Coronary artery (tissue), 2 donors: ENCODE measurements around the gene CCL20.
"Not testable (repeated sequence)": the region's sequence is repeated elsewhere in the genome, so short reads cannot be mapped to it uniquely, and the experiment has no call there.

ENCODE experiments used
- DNase-seq: peaks from one replicate; pipeline ENCODE4 v3.0.0-alpha.2; 2017; ENCODE audit warnings: low spot score
- H3K27ac ChIP-seq, 2 donors: fragments of 200-600 bp; sonication (generic); one replicate each; pipeline ENCODE4 v1.5.1; 2016 to 2019
- H3K4me3 ChIP-seq: fragments of 200-600 bp; sonication (generic); 2 replicates; pipeline ENCODE4 v1.5.1; 2016; ENCODE audit warnings: mild to moderate bottlenecking, moderate library complexity
- TF ChIP-seq, protein P1 (sequence below): fragments of 200-600 bp; sonication (generic); IDR thresholded peaks from one replicate; pipeline ENCODE4 v1.5.1; 2019; ENCODE audit warnings: antibody characterized with exemption

The CCL20 gene

DNA sequence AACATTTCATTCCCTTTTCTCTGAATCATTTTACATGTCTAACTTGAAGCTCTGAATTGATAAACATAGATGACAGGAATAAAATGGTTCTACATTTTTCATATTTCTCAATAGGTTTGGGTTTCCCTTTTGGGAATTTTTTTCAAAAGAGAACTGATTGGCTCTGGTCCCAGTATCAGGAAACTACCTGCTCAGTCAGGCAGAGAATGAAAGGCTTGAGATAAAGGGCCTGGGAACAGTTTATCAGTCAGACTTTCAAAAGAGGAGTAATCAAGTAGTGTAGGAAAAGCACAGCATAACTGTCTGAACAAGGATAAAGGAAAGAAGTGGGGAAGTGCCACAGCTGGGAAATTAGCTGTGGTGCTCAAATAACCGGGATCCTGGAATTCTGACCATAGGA lies 28.3 kb upstream of the CCL20 start:
- Histone ChIP-seq H3K27ac (no peak overlapping the region), H3K4me3 (no peak overlapping the region)
- no peak for DNase-seq
- TF ChIP-seq, protein P1, sequence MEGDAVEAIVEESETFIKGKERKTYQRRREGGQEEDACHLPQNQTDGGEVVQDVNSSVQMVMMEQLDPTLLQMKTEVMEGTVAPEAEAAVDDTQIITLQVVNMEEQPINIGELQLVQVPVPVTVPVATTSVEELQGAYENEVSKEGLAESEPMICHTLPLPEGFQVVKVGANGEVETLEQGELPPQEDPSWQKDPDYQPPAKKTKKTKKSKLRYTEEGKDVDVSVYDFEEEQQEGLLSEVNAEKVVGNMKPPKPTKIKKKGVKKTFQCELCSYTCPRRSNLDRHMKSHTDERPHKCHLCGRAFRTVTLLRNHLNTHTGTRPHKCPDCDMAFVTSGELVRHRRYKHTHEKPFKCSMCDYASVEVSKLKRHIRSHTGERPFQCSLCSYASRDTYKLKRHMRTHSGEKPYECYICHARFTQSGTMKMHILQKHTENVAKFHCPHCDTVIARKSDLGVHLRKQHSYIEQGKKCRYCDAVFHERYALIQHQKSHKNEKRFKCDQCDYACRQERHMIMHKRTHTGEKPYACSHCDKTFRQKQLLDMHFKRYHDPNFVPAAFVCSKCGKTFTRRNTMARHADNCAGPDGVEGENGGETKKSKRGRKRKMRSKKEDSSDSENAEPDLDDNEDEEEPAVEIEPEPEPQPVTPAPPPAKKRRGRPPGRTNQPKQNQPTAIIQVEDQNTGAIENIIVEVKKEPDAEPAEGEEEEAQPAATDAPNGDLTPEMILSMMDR, result no peak

DNA sequence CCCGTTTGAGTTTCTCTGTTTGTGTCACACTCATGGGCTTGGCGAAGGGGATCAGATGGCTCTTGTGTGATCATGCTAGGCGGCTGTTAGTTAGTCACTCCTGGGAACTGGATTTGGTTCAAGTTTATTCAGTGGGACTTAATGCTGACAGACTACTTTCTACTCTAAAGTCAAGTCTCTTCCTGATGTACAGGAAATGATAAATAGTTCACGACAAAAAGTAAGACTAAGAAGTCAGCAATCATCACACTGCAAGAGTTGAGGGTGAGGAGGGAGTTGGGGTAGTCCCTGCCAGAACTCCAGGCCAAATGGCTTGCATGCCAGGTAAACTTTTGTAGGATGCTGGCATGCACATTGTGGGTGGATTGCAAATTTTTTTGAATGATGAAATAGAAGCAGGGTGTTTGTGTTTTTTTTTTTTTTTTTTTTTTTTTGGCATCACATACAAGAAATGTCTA lies 25.1 kb upstream of the CCL20 start:
- TF ChIP-seq, protein P1, result no peak
- Histone ChIP-seq H3K4me3 (no peak overlapping the region), H3K27ac (no peak overlapping the region)
- no peak for DNase-seq

DNA sequence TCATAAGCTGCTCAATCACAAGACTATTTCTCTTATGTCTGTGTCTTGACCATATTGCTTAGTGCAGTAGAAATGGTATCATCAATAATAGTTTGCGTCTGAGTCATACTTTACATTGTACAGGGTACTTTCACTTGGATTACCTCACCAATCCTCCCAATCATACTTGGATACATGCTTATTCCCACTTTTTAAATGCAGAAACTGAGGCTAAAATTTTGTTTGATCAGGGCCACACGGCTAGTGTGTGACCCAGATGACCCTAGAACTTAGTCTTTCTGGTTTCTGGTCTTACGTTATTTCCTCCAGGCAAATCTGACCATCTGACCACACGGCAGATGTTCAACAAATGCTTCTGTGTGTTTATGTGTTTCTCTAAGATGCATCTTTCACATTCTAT lies 23.8 kb upstream of the CCL20 start:
- Histone ChIP-seq H3K4me3 (no peak overlapping the region), H3K27ac (no peak overlapping the region)
- no peak for DNase-seq
- TF ChIP-seq, protein P1, result no peak

DNA sequence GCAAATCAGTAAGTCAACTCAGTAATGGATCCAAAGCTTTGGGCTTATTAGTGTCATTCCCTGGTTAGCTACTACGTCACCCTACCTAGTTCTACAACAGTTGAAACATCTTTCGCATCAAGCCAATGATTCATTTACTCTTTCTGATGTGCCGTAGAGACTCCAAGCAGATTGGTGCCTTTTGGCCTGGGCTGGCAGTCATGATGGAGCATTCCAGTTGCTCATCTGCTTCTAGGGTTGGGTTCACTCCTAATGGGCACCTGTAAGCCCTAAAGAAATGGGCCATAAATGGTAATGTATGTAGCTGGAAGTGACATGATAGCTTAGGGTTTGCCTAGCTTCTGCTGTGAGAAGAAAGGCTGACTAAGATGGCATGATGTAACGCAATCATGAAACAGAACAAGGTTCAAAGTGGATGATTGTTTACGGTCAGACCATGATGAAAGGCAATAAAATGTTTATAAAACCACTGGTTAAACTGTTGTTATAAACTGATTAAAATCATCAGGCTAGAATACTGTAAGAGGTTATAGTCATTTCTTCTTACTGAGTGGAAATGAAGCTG lies 20.4 kb upstream of the CCL20 start:
- Histone ChIP-seq H3K4me3 (no peak overlapping the region), H3K27ac (no peak overlapping the region)
- DNase-seq, result no peak
- TF ChIP-seq, protein P1, result no peak

DNA sequence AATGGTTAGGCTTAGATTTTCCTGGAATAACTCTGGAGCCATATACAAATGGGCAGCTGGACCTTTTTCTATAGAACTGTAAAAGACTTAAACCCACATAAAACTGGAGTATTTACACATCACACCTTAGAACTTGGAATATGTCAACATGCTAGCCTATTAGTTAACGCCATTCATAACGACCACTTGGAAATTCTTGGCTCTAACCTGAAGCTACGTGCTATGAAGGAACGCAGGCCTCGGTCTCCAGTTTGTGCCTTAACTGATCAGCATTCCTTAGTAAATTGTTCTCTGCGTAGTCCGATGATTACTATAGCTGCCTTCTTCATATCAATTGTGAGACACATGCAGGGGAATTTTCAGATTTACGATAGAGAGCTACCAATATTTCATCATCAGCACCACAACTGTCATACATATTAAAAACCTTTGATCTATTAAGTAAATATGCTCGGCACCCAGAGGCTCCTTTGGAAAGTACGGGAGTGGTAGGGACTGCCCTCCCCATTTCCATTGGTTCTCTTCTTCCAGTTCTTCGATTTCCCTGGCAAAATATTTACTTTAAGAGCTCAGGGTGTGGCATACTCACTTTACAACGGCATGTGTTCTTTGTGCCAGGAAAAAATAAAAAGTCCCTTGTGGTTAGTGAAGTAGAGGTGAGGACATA lies 17.5 kb upstream of the CCL20 start:
- DNase-seq, result no peak
- H3K27ac ChIP-seq, result no peak overlapping the region
- TF ChIP-seq, protein P1, result no peak
- no peak overlapping the region for H3K4me3 ChIP-seq

DNA sequence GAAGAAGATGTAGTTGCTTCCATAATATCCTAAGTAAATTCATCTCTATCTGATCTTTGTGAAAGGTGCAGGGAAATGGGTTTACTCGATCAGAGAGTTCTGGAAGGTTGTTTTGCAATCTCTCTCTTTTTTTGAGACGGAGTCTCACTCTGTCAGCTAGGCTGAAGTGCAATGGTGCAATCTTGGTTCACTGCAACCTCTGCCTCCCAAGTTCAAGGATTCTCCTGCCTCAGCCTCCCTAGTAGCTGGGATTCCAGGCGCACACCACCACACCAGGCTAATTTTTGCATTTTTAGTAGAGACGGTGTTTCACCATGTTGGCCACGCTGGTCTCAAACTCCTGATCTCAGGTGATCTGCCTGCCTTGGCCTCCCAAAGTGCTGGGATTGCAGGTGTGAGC lies 16.9 kb upstream of the CCL20 start:
- H3K27ac ChIP-seq, H3K4me3 ChIP-seq, DNase-seq: not testable (repeated sequence)

DNA sequence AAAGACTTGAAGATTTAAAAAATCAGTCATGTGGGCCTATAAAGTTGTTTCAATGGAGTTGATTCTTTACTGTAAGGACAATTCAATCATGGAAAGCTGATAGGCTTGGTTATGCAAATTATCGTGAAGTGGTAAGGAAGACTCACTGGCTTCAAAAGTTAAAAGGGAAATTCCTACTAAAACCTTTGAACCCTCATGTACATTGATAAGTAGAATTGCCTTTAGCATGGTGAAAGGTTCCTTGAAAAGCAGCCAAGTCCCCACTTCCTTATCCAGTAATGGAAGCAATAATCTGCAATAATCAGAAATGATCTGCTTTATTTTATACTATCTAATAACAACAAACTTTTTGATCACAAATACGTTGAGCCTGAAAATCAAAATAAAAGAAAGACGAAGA lies 14.4 kb upstream of the CCL20 start:
- Histone ChIP-seq H3K27ac (no peak overlapping the region), H3K4me3 (no peak overlapping the region)
- no peak for DNase-seq
- TF ChIP-seq, protein P1, result no peak
